HG02571 (cell line): ENCODE results near the gene C1orf226.
"Not testable (repeated sequence)": the region's sequence is repeated elsewhere in the genome, so short reads cannot be mapped to it uniquely, and the experiment has no call there.

Experiments used
- ATAC-seq: cut with Tn5 transposase; IDR thresholded peaks from one replicate; pipeline ENCODE4 v1.9.1; 2021; ENCODE audit warnings: mild to moderate bottlenecking, moderate library complexity; ENCODE audit not compliant: unreplicated experiment

C1orf226 gene

GRCh38 chr1:162404550-162405160 is 23.1 kb downstream of the C1orf226 start:
- no peak for ATAC-seq

DNA sequence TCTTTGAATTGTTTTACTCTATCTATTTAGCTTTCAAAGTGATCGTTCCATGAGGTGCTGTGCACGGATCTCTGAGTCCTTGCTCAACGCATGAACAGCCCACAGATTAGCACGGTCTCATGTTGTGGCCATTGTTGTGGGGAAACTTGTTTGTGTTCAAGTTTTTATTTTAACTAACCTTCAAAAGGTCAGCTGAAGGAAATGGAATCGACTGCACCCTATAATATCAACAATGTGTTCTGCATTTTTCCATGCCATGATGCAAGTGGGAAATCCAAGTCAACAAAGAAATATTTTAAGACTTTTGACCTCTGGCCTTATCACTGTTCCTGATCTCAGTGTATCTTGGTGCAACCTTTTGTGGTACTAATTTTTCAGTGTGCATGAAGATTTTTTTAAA is 24.3 kb downstream of the C1orf226 start:
- ATAC-seq = no peak

DNA sequence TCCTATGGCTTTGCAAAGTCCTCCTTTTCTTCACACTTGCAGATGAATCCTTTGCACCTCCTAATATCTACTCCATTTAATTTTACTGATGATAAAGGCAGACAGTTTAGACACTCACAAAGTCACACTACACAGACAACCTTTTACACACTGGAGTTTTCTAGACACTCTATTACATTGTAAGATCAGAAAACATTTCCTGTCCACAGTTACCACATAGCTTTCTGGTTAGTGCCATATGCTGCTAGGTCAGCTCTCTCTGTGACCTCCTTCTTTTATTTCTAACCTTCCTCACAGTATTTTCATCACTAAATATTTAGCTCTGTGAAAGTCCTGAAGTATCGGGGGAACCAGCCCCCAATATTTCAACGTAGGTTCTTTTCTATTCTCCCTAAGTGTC is 25.3 kb downstream of the C1orf226 start:
- no peak for ATAC-seq

GRCh38 chr1:162407539-162407938 is 26.0 kb downstream of the C1orf226 start:
- no peak for ATAC-seq

- no peak for ATAC-seq
These were observed 30.5 kb downstream of the C1orf226 start, which contains the start of gene SH2D1B for GRCh38 chr1:162412002-162412401. Gene SH2D1B (minus strand): TSS chr1:162412136. CDS start chr1:162412016, 120 bp downstream.

GRCh38 chr1:162416215-162416614 is 34.7 kb downstream of the C1orf226 start:
- no peak for ATAC-seq

- no peak for ATAC-seq
These were observed 35.4 kb downstream of the C1orf226 start for GRCh38 chr1:162416909-162417308.

DNA sequence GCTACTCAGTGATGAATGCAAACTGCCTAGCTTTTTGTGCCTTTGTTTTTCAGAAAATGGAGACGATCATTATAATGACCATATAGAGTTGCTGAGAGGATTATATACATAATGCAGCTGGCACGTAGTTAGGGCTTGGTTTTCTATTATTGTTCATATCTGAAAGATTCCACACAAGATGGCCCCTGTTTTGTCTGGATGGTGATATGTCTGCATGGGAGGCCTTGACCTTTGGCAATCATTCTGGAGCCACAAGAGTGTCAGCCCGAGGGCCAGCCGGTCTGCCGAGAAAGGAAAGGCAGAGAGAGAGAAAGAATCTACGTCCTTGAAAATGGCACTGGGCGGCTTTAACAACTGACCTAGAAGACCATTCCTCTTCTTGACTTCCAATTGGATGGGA is 36.1 kb downstream of the C1orf226 start:
- ATAC-seq = no peak

DNA sequence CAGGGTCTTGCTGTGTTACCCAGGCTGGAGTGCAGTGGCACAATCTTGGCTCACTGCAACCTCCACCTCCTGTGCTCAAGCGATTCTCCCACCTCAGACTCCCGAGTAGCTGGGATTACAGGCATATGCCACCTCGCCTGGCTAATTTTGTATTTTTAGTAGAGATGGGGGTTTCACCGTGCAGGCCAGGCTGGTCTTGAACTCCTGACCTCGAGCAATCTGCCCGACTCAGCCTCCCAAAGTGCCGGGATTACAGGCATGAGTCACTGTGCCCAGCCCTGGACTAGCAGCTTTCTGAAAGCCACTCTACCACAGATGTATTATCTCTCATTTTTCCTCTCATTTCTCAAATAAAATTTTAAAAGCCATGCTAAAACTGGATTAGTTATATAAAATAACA is 37.1 kb downstream of the C1orf226 start:
- ATAC-seq = not testable (repeated sequence)

- ATAC-seq = not testable (repeated sequence)
These were observed 38.0 kb downstream of the C1orf226 start for GRCh38 chr1:162419450-162419931.

DNA sequence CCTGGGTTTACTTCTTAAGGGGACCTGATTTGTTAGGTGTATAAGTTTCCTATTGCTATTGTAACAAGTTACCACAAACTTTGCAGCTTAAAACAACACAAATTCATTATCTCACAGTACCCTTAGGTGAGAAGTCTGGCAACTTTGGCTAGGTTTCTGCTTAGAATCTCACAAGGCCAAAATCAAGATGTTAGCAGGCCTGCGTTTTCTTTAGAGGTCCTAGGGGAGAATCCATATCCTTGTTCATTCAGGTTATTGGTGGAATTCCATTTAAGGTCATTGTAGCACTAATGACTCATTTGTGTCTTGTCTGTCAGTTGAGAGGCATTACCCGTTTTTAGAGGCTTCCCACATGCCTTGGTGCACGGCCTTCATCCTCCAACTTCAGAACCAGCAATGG is 38.6 kb downstream of the C1orf226 start:
- ATAC-seq = no peak

DNA sequence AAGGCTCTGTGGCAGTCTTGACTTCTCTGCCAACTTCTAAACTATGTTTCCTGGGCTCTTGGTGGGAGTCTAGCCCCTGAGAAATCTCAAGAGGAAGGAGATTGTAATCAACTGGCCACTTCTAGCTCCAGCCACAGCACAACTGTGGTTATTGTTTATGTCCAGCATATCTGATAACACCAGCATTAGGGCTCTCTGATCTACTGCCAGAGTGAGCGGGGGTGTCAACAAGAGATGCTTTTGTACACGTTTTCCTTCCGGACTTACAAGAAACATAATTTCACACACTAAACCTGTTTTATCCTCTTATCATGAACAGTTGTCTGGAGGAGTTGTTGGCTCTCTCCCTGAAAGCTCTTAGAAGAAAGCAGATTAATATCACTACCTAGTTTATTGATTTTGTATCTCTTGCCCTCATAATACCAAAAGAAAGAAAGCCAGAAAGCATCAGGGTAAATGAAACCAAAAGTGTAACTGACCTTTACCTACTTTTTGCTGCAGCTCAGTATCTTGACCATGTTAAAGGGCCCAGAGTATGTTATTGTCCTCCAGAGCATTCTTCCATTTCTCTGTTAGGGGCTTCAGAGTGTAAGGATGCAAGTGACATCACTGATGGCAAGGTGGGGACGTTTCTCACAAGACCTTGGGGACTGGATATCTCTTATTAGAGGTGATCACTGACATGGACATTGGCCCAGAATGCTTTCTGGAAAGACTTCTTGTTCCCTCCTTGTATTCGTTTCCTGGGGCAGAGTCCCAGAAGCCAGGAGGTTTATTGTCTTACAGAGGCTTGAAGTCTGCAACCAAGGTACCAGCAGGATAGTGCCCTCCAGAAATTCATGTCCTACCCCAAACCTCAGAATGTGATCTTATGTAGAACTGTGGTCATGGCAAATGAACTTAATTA is 40.0 kb downstream of the C1orf226 start:
- no peak for ATAC-seq

GRCh38 chr1:162422662-162423375 is 41.3 kb downstream of the C1orf226 start:
- ATAC-seq = no peak

DNA sequence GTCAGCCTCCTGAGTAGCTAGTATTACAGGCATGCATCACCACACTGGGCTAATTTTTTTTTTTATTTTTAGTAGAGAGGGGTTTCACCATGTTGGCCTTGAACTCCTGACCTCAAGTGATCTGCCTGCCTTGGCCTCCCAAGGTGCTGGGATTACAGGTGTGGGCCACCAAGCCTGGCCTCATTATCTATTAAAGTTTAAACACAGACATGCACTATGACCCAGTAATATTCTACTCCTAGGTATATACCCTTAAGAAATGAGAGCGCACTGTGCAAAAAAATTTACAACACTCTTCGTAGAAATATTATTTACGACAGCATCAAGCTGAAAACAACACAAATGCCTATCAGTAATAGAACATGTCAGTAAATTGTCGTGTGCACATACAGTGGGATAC is 49.1 kb downstream of the C1orf226 start:
- no peak for ATAC-seq

DNA sequence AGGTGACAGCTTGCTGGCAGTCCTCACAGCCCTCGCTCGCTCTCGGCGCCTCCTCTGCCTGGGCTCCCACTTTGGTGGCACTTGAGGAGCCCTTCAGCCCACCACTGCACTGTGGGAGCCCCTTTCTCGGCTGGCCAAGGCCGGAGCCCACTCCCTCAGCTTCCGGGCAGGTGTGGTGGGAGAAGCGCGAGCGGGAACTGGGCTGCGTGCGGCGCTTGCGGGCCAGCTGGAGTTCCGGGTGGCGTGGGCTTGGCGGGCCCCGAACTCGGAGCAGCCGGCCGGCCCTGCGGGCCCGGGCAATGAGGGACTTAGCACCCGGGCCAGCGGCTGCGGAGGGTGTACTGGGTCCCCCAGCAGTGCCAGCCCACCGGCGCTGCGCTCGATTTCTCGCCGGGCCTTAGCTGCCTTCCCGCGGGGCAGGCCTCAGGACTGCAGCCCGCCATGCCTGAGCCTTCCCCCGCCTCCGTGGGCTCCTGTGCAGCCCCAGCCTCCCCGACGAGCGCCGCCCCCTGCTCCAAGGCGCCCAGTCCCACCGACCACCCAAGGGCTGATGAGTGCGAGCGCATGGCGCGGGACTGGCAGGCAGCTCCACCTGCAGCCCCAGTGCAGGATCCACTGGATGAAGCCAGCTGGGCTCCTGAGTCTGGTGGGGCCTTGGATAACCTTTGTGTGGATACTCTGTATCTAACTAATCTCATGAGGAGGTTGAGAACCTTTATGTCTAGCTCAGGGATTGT is 51.6 kb downstream of the C1orf226 start:
- ATAC-seq = not testable (repeated sequence)
